ENCODE data around the gene UGT2B7. TPM values are rescaled to one million over a fixed set of nuclear protein-coding genes. Genes with fewer than 3 reads are reported as not detected.

UGT2B7 gene
- total RNA-seq, 2 experiments from 2014 or later: not detected

- no peak for ATAC-seq
- no peaks in the 10 kb centered on the region for H3K9me3 Mint-ChIP-seq
- H3K27ac Mint-ChIP-seq: no peak overlapping the region
- no peak for DNase-seq
- H3K4me3 Mint-ChIP-seq: no peak overlapping the region
- ChIA-PET POLR2A (no interaction called here), CTCF (interaction anchor here (1.0 kb wide), 1 partner anchor 581 kb away, joined by 3 read pairs; no protein-coding TSS in a partner anchor)
- H3K4me1 Mint-ChIP-seq (ENCODE audit: low read depth): no peaks in the 10 kb centered on the region
- intact Hi-C loops (cut with micrococcal nuclease): no loop called here
- H3K36me3 Mint-ChIP-seq (ENCODE audit: low read depth): no peaks in the 10 kb centered on the region
- no peaks in the 10 kb centered on the region for H3K27me3 Mint-ChIP-seq
- TF ChIP-seq, protein P1, sequence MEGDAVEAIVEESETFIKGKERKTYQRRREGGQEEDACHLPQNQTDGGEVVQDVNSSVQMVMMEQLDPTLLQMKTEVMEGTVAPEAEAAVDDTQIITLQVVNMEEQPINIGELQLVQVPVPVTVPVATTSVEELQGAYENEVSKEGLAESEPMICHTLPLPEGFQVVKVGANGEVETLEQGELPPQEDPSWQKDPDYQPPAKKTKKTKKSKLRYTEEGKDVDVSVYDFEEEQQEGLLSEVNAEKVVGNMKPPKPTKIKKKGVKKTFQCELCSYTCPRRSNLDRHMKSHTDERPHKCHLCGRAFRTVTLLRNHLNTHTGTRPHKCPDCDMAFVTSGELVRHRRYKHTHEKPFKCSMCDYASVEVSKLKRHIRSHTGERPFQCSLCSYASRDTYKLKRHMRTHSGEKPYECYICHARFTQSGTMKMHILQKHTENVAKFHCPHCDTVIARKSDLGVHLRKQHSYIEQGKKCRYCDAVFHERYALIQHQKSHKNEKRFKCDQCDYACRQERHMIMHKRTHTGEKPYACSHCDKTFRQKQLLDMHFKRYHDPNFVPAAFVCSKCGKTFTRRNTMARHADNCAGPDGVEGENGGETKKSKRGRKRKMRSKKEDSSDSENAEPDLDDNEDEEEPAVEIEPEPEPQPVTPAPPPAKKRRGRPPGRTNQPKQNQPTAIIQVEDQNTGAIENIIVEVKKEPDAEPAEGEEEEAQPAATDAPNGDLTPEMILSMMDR (IDR thresholded peaks at IDR 0.05): no peak
Measured at GRCh38 chr4:69054578-69055200, 41.6 kb upstream of the UGT2B7 start.

DNA sequence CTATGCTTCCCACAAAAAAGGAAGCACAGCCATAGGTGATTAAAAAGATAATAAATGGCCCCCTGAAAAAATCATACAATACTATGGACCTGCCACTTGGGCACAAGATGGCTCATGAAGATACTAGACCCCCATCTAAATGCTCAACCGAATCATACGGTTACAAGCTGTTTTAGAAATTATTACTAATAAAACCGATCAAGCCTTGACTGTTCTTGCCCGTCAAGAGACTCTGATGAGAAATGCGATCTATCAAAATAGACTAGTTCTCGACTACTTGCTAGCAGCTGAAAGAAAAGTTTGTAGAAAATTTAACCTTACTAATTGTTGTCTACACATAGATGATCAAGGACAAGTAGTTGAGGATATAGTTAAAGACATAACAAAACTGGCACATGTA is 40.1 kb upstream of the UGT2B7 start:
- H3K36me3 Mint-ChIP-seq (ENCODE audit: low read depth): no peaks in the 10 kb centered on the region
- DNase-seq (no peak), ATAC-seq (no peak)
- TF ChIP-seq, protein P1 (IDR thresholded peaks at IDR 0.05): no peak
- ChIA-PET CTCF (no interaction called here), POLR2A (no interaction called here)
- no peaks in the 10 kb centered on the region for H3K9me3 Mint-ChIP-seq
- no peak overlapping the region for H3K4me3 Mint-ChIP-seq
- no peaks in the 10 kb centered on the region for H3K27me3 Mint-ChIP-seq
- H3K4me1 Mint-ChIP-seq (ENCODE audit: low read depth): no peaks in the 10 kb centered on the region
- no peak overlapping the region for H3K27ac Mint-ChIP-seq
- intact Hi-C loops (cut with micrococcal nuclease): no loop called here

GRCh38 chr4:69056921-69057550 is 39.2 kb upstream of the UGT2B7 start:
- no peaks in the 10 kb centered on the region for H3K4me1 Mint-ChIP-seq (ENCODE audit: low read depth)
- H3K27me3 Mint-ChIP-seq: no peaks in the 10 kb centered on the region
- POLR2A ChIA-PET: no interaction called here

DNA sequence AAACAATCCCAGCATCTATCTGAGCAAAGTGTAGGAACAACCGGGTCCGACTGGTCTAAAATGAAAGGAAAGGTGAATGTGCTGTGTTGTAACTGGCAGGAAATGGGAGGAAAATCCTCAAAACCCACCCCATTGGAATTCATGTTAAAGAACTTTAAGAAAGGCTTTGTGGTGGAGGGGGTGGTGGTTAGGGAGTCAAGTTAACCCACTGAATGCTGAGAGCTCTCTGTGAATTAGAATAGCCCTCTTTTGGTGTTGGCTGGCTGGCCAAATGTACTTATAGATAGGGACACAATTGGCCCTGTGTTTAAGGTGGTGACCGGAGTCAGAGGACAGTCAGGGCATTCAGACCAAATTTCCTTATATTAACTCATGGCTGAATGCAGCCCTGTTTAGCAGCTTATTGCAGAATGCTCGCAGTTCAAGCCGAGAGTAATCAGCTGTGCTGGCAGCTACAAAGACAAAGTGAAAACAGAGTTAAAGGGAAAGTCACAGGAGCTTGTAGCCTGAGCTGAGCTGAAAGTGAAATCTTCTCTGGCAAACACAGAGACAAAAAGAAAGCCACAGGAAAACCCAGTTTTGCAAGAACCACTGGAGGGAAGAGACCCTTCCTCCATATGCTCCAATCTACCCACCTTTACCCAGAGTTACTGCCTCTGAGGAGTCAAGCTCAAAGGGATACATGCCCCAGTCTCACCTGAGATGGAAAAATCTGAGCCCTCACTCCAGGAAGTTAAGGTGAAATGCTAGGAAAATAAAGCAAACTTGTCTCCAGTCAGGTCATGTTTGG is 38.5 kb upstream of the UGT2B7 start:
- CTCF ChIA-PET: no interaction called here
- TF ChIP-seq, protein P1 (IDR thresholded peaks at IDR 0.05): no peak
- H3K4me3 Mint-ChIP-seq: no peak overlapping the region
- no peaks in the 10 kb centered on the region for H3K4me1 Mint-ChIP-seq (ENCODE audit: low read depth)
- POLR2A ChIA-PET: no interaction called here
- H3K36me3 Mint-ChIP-seq (ENCODE audit: low read depth): no peaks in the 10 kb centered on the region
- no peaks in the 10 kb centered on the region for H3K9me3 Mint-ChIP-seq
- intact Hi-C loops (cut with micrococcal nuclease): no loop called here
- H3K27me3 Mint-ChIP-seq: no peaks in the 10 kb centered on the region
- no peak for ATAC-seq
- DNase-seq: no peak
- H3K27ac Mint-ChIP-seq: no peak overlapping the region

More at GRCh38 chr4:69056921-69057550, 39.2 kb upstream of the UGT2B7 start:
- intact Hi-C loops (cut with micrococcal nuclease): no loop called here
- no peak overlapping the region for H3K4me3 Mint-ChIP-seq
- H3K9me3 Mint-ChIP-seq: no peaks in the 10 kb centered on the region
- CTCF ChIA-PET: no interaction called here
- no peak overlapping the region for H3K27ac Mint-ChIP-seq
- TF ChIP-seq, protein P1 (IDR thresholded peaks at IDR 0.05): no peak
- no peak for ATAC-seq
- H3K36me3 Mint-ChIP-seq (ENCODE audit: low read depth): no peaks in the 10 kb centered on the region
- no peak for DNase-seq

Data from activated CD8-positive, alpha-beta T cell treated with anti-CD3 and anti-CD28 coated beads for 36 hours (primary cell).